ENCODE measurements around the gene EXOC6B.

EXOC6B gene

GRCh38 chr2:72604468-72604867 is 221.4 kb downstream of the EXOC6B start:
- no peak overlapping the region for H2AFZ ChIP-seq (ENCODE audit: low read length)
- no peaks in the 10 kb centered on the region for H3K4me1 ChIP-seq (ENCODE audit: insufficient read depth, low read length, poor library complexity, severe bottlenecking)
- H3K9me3 ChIP-seq (ENCODE audit: insufficient read depth, low read depth, low read length) = no peaks in the 10 kb centered on the region
- no peaks in the 10 kb centered on the region for H3F3A ChIP-seq (ENCODE audit: low read depth)
- no peak overlapping the region for H3K4me3 ChIP-seq (ENCODE audit: low read length, poor library complexity, severe bottlenecking)
- TF ChIP-seq CTCF (conservative IDR thresholded peaks at IDR 0.05; ENCODE audit: low read length) (no peak), EZH2phosphoT487 (IDR thresholded peaks at IDR 0.05; ENCODE audit: borderline replicate concordance) (no peak)
- H4K20me1 ChIP-seq (ENCODE audit: insufficient read depth, low read length, poor library complexity, severe bottlenecking) = no peaks in the 10 kb centered on the region
- no peak overlapping the region for H3K9ac ChIP-seq (ENCODE audit: low read depth, low read length, poor library complexity, severe bottlenecking)
- no peaks in the 10 kb centered on the region for H3K36me3 ChIP-seq (ENCODE audit: insufficient read depth, low read length)
- no peaks in the 10 kb centered on the region for H3K27me3 ChIP-seq (ENCODE audit: insufficient read depth, low read length, poor library complexity, severe bottlenecking)
- H3K9me2 ChIP-seq (replicated peaks; ENCODE audit: low read depth, low read length) = no peaks in the 10 kb centered on the region
- no peaks in the 10 kb centered on the region for H3K79me2 ChIP-seq (ENCODE audit: insufficient read depth, low read length)
- H3K4me2 ChIP-seq (ENCODE audit: low read depth, low read length, poor library complexity, severe bottlenecking) = no peak overlapping the region

- H4K20me1 ChIP-seq (ENCODE audit: insufficient read depth, low read length, poor library complexity, severe bottlenecking) = no peaks in the 10 kb centered on the region
- no peak overlapping the region for H3K4me2 ChIP-seq (ENCODE audit: low read depth, low read length, poor library complexity, severe bottlenecking)
- no peaks in the 10 kb centered on the region for H3K36me3 ChIP-seq (ENCODE audit: insufficient read depth, low read length)
- no peaks in the 10 kb centered on the region for H3K79me2 ChIP-seq (ENCODE audit: insufficient read depth, low read length)
- H3K27me3 ChIP-seq (ENCODE audit: insufficient read depth, low read length, poor library complexity, severe bottlenecking) = no peaks in the 10 kb centered on the region
- no peak overlapping the region for H2AFZ ChIP-seq (ENCODE audit: low read length)
- no peaks in the 10 kb centered on the region for H3K9me2 ChIP-seq (replicated peaks; ENCODE audit: low read depth, low read length)
- TF ChIP-seq CTCF (conservative IDR thresholded peaks at IDR 0.05; ENCODE audit: low read length) = no peak
- no peak for TF ChIP-seq EZH2phosphoT487 (IDR thresholded peaks at IDR 0.05; ENCODE audit: borderline replicate concordance)
- H3K9ac ChIP-seq (ENCODE audit: low read depth, low read length, poor library complexity, severe bottlenecking) = no peak overlapping the region
- no peaks in the 10 kb centered on the region for H3K4me1 ChIP-seq (ENCODE audit: insufficient read depth, low read length, poor library complexity, severe bottlenecking)
- H3K9me3 ChIP-seq (ENCODE audit: insufficient read depth, low read depth, low read length) = no peaks in the 10 kb centered on the region
- no peak overlapping the region for H3K4me3 ChIP-seq (ENCODE audit: low read length, poor library complexity, severe bottlenecking)
- no peaks in the 10 kb centered on the region for H3F3A ChIP-seq (ENCODE audit: low read depth)
Measured at GRCh38 chr2:72603481-72603880, 222.4 kb downstream of the EXOC6B start.

- Histone ChIP-seq H3K4me3 (ENCODE audit: low read length, poor library complexity, severe bottlenecking) (no peak overlapping the region), H3K79me2 (ENCODE audit: insufficient read depth, low read length) (no peaks in the 10 kb centered on the region), H3F3A (ENCODE audit: low read depth) (no peaks in the 10 kb centered on the region), H3K9me3 (ENCODE audit: insufficient read depth, low read depth, low read length) (no peaks in the 10 kb centered on the region), H3K9me2 (replicated peaks; ENCODE audit: low read depth, low read length) (no peaks in the 10 kb centered on the region), H3K36me3 (ENCODE audit: insufficient read depth, low read length) (no peaks in the 10 kb centered on the region), H3K4me2 (ENCODE audit: low read depth, low read length, poor library complexity, severe bottlenecking) (no peak overlapping the region), H3K27me3 (ENCODE audit: insufficient read depth, low read length, poor library complexity, severe bottlenecking) (no peaks in the 10 kb centered on the region), H3K4me1 (ENCODE audit: insufficient read depth, low read length, poor library complexity, severe bottlenecking) (no peaks in the 10 kb centered on the region), H4K20me1 (ENCODE audit: insufficient read depth, low read length, poor library complexity, severe bottlenecking) (no peaks in the 10 kb centered on the region), H3K9ac (ENCODE audit: low read depth, low read length, poor library complexity, severe bottlenecking) (no peak overlapping the region), H2AFZ (ENCODE audit: low read length) (no peak overlapping the region)
- TF ChIP-seq EZH2phosphoT487 (IDR thresholded peaks at IDR 0.05; ENCODE audit: borderline replicate concordance) (no peak), CTCF (conservative IDR thresholded peaks at IDR 0.05; ENCODE audit: low read length) (no peak)
Measured at GRCh38 chr2:72602711-72603110, 223.1 kb downstream of the EXOC6B start.
